CD4-positive, alpha-beta T cell treated with Interleukin-2 at 100 ng/mL for 4 hours (primary cell): ENCODE measurements around the gene CHIC1.
"Not testable (repeated sequence)": the region's sequence is repeated elsewhere in the genome, so short reads cannot be mapped to it uniquely, and the experiment has no call there.

Source experiments
- DNase-seq: peaks from one replicate; pipeline ENCODE4 v3.0.0-alpha.2; 2020; ENCODE audit warnings: low spot score

The CHIC1 gene

GRCh38 chrX:73562984-73563737, at the start of gene CHIC1:
Gene CHIC1 (plus strand): TSS chrX:73563197. CDS start chrX:73563285, 88 bp downstream.
- peak; percentile 70 for DNase-seq

GRCh38 chrX:73522823-73523222, 40.2 kb upstream of the CHIC1 start:
- DNase-seq = not testable (repeated sequence)

- DNase-seq = no peak
Measured at GRCh38 chrX:73524906-73525305, 38.1 kb upstream of the CHIC1 start.

GRCh38 chrX:73525928-73526690, 36.9 kb upstream of the CHIC1 start:
- no peak for DNase-seq

GRCh38 chrX:73531655-73532054, 31.3 kb upstream of the CHIC1 start:
- DNase-seq = not testable (repeated sequence)

- DNase-seq = no peak
Measured at GRCh38 chrX:73556159-73556558, 6.8 kb upstream of the CHIC1 start.

GRCh38 chrX:73561801-73562200, 1.2 kb upstream of the CHIC1 start:
- DNase-seq = no peak

- no peak for DNase-seq
Measured at GRCh38 chrX:73562458-73562857, 539 bp upstream of the CHIC1 start.

- DNase-seq = peak; percentile 14
Measured at GRCh38 chrX:73563738-73564068, 706 bp downstream of the CHIC1 start.

GRCh38 chrX:73577361-73577760, 14.4 kb downstream of the CHIC1 start:
- DNase-seq = peak; percentile 6

GRCh38 chrX:73581002-73581628, 18.1 kb downstream of the CHIC1 start:
- no peak for DNase-seq

- not testable (repeated sequence) for DNase-seq
Measured at GRCh38 chrX:73597758-73598157, 34.8 kb downstream of the CHIC1 start.

- DNase-seq = no peak
Measured at GRCh38 chrX:73615022-73615421, 52.0 kb downstream of the CHIC1 start.

GRCh38 chrX:73641669-73642068, 78.7 kb downstream of the CHIC1 start:
- DNase-seq = not testable (repeated sequence)

GRCh38 chrX:73647212-73647611, 84.2 kb downstream of the CHIC1 start:
- DNase-seq = no peak

GRCh38 chrX:73647632-73648322, 84.8 kb downstream of the CHIC1 start:
- DNase-seq = no peak

GRCh38 chrX:73661322-73661721, 98.3 kb downstream of the CHIC1 start:
- DNase-seq = not testable (repeated sequence)

- DNase-seq = no peak
Measured at GRCh38 chrX:73668779-73669178, 105.8 kb downstream of the CHIC1 start.

GRCh38 chrX:73681408-73681807, 118.4 kb downstream of the CHIC1 start:
- DNase-seq = no peak

GRCh38 chrX:73683236-73683859, 120.4 kb downstream of the CHIC1 start:
- no peak for DNase-seq

GRCh38 chrX:73707014-73707413, 144.0 kb downstream of the CHIC1 start:
- DNase-seq = not testable (repeated sequence)

- no peak for DNase-seq
Measured at GRCh38 chrX:73728602-73729001, 165.6 kb downstream of the CHIC1 start.
